ENCODE results near the gene AMH. TPM values are rescaled to one million over a fixed set of nuclear protein-coding genes. Genes with fewer than 3 reads are reported as not detected.

Gene AMH
- total and polyA plus RNA-seq, 2 of the 13 experiments (the other 11 are each of a cell fraction or from before 2014, with no cell fraction given): 0.03 to 0.18 TPM

GRCh38 chr19:2242092-2242537 lies 7.0 kb upstream of the AMH start (continued):
- TF ChIP-seq, protein P1, sequence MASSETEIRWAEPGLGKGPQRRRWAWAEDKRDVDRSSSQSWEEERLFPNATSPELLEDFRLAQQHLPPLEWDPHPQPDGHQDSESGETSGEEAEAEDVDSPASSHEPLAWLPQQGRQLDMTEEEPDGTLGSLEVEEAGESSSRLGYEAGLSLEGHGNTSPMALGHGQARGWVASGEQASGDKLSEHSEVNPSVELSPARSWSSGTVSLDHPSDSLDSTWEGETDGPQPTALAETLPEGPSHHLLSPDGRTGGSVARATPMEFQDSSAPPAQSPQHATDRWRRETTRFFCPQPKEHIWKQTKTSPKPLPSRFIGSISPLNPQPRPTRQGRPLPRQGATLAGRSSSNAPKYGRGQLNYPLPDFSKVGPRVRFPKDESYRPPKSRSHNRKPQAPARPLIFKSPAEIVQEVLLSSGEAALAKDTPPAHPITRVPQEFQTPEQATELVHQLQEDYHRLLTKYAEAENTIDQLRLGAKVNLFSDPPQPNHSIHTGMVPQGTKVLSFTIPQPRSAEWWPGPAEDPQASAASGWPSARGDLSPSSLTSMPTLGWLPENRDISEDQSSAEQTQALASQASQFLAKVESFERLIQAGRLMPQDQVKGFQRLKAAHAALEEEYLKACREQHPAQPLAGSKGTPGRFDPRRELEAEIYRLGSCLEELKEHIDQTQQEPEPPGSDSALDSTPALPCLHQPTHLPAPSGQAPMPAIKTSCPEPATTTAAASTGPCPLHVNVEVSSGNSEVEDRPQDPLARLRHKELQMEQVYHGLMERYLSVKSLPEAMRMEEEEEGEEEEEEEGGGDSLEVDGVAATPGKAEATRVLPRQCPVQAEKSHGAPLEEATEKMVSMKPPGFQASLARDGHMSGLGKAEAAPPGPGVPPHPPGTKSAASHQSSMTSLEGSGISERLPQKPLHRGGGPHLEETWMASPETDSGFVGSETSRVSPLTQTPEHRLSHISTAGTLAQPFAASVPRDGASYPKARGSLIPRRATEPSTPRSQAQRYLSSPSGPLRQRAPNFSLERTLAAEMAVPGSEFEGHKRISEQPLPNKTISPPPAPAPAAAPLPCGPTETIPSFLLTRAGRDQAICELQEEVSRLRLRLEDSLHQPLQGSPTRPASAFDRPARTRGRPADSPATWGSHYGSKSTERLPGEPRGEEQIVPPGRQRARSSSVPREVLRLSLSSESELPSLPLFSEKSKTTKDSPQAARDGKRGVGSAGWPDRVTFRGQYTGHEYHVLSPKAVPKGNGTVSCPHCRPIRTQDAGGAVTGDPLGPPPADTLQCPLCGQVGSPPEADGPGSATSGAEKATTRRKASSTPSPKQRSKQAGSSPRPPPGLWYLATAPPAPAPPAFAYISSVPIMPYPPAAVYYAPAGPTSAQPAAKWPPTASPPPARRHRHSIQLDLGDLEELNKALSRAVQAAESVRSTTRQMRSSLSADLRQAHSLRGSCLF (CRISPR knock-in tag; IDR thresholded peaks at IDR 0.05; ENCODE audit: borderline replicate concordance): no peak
- TF ChIP-seq DNMT3B (CRISPR knock-in tag; conservative IDR thresholded peaks at IDR 0.05) (no peak), KAT7 (CRISPR knock-in tag; IDR thresholded peaks at IDR 0.05; ENCODE audit: borderline replicate concordance) (0 out of 2 replicates have a peak, but pooled peaks have one; percentile 26), ZNF501 (CRISPR knock-in tag; IDR thresholded peaks at IDR 0.05) (peak; percentile 69), ZSCAN9 (CRISPR knock-in tag; IDR thresholded peaks at IDR 0.05; ENCODE audit: borderline replicate concordance) (0 out of 2 replicates have a peak, but pooled peaks have one; percentile 32), SKI (IDR thresholded peaks at IDR 0.05; ENCODE audit: partially characterized antibody) (no peak), PAF1 (CRISPR knock-in tag; IDR thresholded peaks at IDR 0.05) (no peak), LCORL (IDR thresholded peaks at IDR 0.05) (no peak), LCORL (CRISPR knock-in tag; IDR thresholded peaks at IDR 0.05) (no peak), PCBP2 (optimal IDR thresholded peaks at IDR 0.05; ENCODE audit: low read depth, low read length, poor library complexity, severe bottlenecking) (no peak), SIX4 (CRISPR knock-in tag; IDR thresholded peaks at IDR 0.05) (0 out of 2 replicates have a peak, but pooled peaks have one; percentile 40), DPF2 (CRISPR knock-in tag; IDR thresholded peaks at IDR 0.05; ENCODE audit: borderline replicate concordance, low read depth) (no peak), SKIL (CRISPR knock-in tag; IDR thresholded peaks at IDR 0.05; ENCODE audit: borderline replicate concordance) (no peak), MAFG (CRISPR knock-in tag; IDR thresholded peaks at IDR 0.05) (no peak), ZBTB21 (CRISPR knock-in tag; IDR thresholded peaks at IDR 0.05) (peak; percentile 51; the same call in 1 of the 2 replicates), ZC3H13 (CRISPR knock-in tag; IDR thresholded peaks at IDR 0.05) (no peak), HDAC2 (CRISPR knock-in tag; IDR thresholded peaks at IDR 0.05) (peak; percentile 52; the same call in 1 of the 2 replicates), THRA (CRISPR knock-in tag; IDR thresholded peaks at IDR 0.05; ENCODE audit: borderline replicate concordance) (no peak), ZNF660 (CRISPR knock-in tag; IDR thresholded peaks at IDR 0.05; ENCODE audit: borderline replicate concordance, low read depth) (no peak)
- TF ChIP-seq, protein P2, sequence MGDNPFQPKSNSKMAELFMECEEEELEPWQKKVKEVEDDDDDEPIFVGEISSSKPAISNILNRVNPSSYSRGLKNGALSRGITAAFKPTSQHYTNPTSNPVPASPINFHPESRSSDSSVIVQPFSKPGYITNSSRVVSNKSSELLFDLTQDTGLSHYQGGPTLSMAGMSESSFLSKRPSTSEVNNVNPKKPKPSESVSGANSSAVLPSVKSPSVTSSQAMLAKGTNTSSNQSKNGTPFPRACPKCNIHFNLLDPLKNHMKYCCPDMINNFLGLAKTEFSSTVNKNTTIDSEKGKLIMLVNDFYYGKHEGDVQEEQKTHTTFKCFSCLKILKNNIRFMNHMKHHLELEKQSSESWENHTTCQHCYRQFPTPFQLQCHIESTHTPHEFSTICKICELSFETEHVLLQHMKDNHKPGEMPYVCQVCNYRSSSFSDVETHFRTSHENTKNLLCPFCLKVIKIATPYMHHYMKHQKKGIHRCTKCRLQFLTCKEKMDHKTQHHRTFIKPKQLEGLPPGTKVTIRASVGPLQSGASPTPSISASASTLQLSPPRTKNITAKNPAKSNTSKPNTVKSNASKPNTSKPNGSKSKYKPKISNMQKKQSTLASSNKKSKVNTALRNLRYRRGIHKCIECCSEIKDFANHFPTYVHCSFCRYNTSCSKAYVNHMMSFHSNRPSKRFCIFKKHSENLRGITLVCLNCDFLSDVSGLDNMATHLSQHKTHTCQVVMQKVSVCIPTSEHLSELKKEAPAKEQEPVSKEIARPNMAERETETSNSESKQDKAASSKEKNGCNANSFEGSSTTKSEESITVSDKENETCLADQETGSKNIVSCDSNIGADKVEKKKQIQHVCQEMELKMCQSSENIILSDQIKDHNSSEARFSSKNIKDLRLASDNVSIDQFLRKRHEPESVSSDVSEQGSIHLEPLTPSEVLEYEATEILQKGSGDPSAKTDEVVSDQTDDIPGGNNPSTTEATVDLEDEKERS (CRISPR knock-in tag; IDR thresholded peaks at IDR 0.05): no peak

Data from HepG2 (cell line).